Smooth muscle cell (in vitro differentiated cells): Measurements from ENCODE around the gene NF1. TPM values are rescaled to one million over a fixed set of nuclear protein-coding genes. Genes with fewer than 3 reads are reported as not detected.

Experiments
- DNase-seq: peaks from one replicate; lab custom pipeline; 2025; ENCODE audit not compliant: unreplicated experiment; lab: John Stamatoyannopoulos, UW
- H2AFZ ChIP-seq: fragments of 200-600 bp; sonication (generic); 2 replicates; pipeline ENCODE4 v1.6.0; 2016; ENCODE audit warnings: antibody characterized with exemption, low read depth, mild to moderate bottlenecking
- H3F3A ChIP-seq: fragments of 200-600 bp; sonication (generic); 2 replicates; pipeline ENCODE4 v1.6.0; 2017; ENCODE audit warnings: antibody characterized with exemption, low read depth
- H3K27ac ChIP-seq: fragments of 200-600 bp; sonication (generic); 2 replicates; pipeline ENCODE4 v1.5.1; 2016; ENCODE audit warnings: low read depth, mild to moderate bottlenecking
- H3K27me3 ChIP-seq: fragments of 200-600 bp; sonication (generic); 2 replicates; pipeline ENCODE4 v1.6.1; 2016; ENCODE audit warnings: low read depth, mild to moderate bottlenecking
- H3K36me3 ChIP-seq: fragments of 200-600 bp; sonication (generic); 2 replicates; pipeline ENCODE4 v1.5.1; 2016; ENCODE audit warnings: low read depth
- H3K4me1 ChIP-seq: fragments of 200-600 bp; sonication (generic); 2 replicates; pipeline ENCODE4 v1.5.1; 2016; ENCODE audit warnings: low read depth
- H3K4me2 ChIP-seq: fragments of 200-600 bp; sonication (generic); 2 replicates; pipeline ENCODE4 v1.6.0; 2016; ENCODE audit warnings: mild to moderate bottlenecking
- H3K4me3 ChIP-seq: fragments of 200-600 bp; sonication (generic); 2 replicates; pipeline ENCODE4 v1.5.1; 2016; ENCODE audit warnings: mild to moderate bottlenecking
- H3K79me2 ChIP-seq: fragments of 200-600 bp; sonication (generic); 2 replicates; pipeline ENCODE4 v1.6.0; 2016; ENCODE audit warnings: low read depth, mild to moderate bottlenecking
- H3K9ac ChIP-seq: fragments of 200-600 bp; sonication (generic); 2 replicates; pipeline ENCODE4 v1.6.0; 2016; ENCODE audit warnings: low read depth
- H3K9me3 ChIP-seq: fragments of 200-600 bp; sonication (generic); replicated peaks from 2 replicates; pipeline ENCODE4 v1.5.1; 2016; ENCODE audit warnings: low read depth
- H4K20me1 ChIP-seq: fragments of 200-600 bp; sonication (generic); 2 replicates; pipeline ENCODE4 v1.6.0; 2016; ENCODE audit warnings: low read depth
- WGBS: methylation state at CpG from one replicate; pipeline ENCODE4 v1.1.7; 2016; ENCODE audit warnings: low lambda C conversion rate; 5-methylcytosine and 5-hydroxymethylcytosine counted together
- polyA plus RNA-seq: library from polyadenylated mRNA; unstranded; fragments of >200 nt; fragmentation: Nextera tagmentation; extraction: Ambion mirVana; gene quantifications from 2 replicates; pipeline ENCODE4 v1.2.1, GENCODE V29; 2016
- total RNA-seq: library from RNA; depleted of rRNA; stranded (reverse); fragments of >200 nt; gene quantifications from 2 replicates; pipeline ENCODE4 v1.2.3, GENCODE V29; 2014
- TF ChIP-seq, protein P1 (sequence below): fragments of 200-600 bp; sonication (generic); IDR thresholded peaks from 2 replicates; pipeline ENCODE4 v1.5.1; 2017; ENCODE audit warnings: borderline replicate concordance, mild to moderate bottlenecking, antibody characterized with exemption; ENCODE audit not compliant: insufficient read depth, poor library complexity, severe bottlenecking

The NF1 gene
- total and polyA plus RNA-seq, 2 experiments from 2014 or later: 7.6 to 74.3 TPM

DNA sequence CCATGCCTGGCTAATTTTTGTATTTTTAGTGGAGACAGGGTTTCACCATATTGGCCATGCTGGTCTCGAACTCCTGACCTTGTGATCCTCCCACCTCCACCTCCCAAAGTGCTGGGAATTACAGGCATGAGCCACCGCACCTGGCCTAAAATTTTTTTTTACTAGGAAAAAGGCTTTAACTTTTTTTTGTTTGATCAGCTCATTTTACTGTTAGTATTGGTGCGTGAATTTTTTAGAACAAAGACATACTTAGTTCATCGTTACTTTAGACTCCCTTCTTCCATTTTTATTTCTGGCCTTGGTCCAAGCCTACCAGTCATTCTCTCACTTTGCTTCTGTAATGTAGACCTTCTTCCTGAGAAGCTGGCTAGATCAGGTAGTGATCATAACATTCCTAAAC, 271.3 kb downstream of the NF1 start:
- Histone ChIP-seq H3K9ac (no peak overlapping the region), H3K36me3 (peaks cover 14% of the 10 kb centered on the region), H3K4me3 (no peak overlapping the region), H3K27me3 (no peaks in the 10 kb centered on the region), H3F3A (peaks cover 8% of the 10 kb centered on the region), H3K79me2 (no peaks in the 10 kb centered on the region), H3K4me2 (no peak overlapping the region), H4K20me1 (peaks cover 7% of the 10 kb centered on the region), H3K9me3 (no peaks in the 10 kb centered on the region), H3K4me1 (no peaks in the 10 kb centered on the region), H3K27ac (no peak overlapping the region), H2AFZ (no peak overlapping the region)
- TF ChIP-seq, protein P1, sequence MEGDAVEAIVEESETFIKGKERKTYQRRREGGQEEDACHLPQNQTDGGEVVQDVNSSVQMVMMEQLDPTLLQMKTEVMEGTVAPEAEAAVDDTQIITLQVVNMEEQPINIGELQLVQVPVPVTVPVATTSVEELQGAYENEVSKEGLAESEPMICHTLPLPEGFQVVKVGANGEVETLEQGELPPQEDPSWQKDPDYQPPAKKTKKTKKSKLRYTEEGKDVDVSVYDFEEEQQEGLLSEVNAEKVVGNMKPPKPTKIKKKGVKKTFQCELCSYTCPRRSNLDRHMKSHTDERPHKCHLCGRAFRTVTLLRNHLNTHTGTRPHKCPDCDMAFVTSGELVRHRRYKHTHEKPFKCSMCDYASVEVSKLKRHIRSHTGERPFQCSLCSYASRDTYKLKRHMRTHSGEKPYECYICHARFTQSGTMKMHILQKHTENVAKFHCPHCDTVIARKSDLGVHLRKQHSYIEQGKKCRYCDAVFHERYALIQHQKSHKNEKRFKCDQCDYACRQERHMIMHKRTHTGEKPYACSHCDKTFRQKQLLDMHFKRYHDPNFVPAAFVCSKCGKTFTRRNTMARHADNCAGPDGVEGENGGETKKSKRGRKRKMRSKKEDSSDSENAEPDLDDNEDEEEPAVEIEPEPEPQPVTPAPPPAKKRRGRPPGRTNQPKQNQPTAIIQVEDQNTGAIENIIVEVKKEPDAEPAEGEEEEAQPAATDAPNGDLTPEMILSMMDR: no peak
- 100% methylated on average over 4 of the region's 4 CpGs for WGBS
- DNase-seq: no peak

DNA sequence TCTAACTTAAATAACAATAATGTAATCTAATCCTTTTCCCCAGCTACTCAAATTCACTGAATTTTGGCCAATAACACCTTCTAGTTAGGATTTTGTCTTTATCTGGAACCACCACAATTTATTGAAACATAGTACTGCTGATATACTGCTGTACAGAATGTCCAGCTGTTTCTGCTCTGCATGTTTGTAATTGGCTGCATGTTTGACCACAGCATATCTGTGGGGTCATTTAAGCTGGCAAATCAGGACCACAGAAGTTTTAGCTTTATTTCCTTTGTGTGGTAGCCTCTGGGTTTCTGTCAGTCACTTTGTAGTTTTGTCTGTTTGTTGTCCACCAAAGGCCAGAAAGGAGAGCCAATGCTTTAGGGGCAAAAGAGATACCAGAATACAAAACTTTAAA, 274.5 kb downstream of the NF1 start:
- no peak for DNase-seq
- no peak overlapping the region for H2AFZ ChIP-seq
- H3K79me2 ChIP-seq: no peaks in the 10 kb centered on the region
- H3K4me3 ChIP-seq: no peak overlapping the region
- no peaks in the 10 kb centered on the region for H3K4me1 ChIP-seq
- peaks cover 4% of the 10 kb centered on the region for H3K36me3 ChIP-seq
- H3K27ac ChIP-seq: no peak overlapping the region
- no peaks in the 10 kb centered on the region for H3K9me3 ChIP-seq
- H3K27me3 ChIP-seq: no peaks in the 10 kb centered on the region
- H3K9ac ChIP-seq: no peak overlapping the region
- TF ChIP-seq, protein P1: no peak
- H3F3A ChIP-seq: peaks cover 8% of the 10 kb centered on the region
- no peak overlapping the region for H3K4me2 ChIP-seq
- peaks cover 7% of the 10 kb centered on the region for H4K20me1 ChIP-seq

DNA sequence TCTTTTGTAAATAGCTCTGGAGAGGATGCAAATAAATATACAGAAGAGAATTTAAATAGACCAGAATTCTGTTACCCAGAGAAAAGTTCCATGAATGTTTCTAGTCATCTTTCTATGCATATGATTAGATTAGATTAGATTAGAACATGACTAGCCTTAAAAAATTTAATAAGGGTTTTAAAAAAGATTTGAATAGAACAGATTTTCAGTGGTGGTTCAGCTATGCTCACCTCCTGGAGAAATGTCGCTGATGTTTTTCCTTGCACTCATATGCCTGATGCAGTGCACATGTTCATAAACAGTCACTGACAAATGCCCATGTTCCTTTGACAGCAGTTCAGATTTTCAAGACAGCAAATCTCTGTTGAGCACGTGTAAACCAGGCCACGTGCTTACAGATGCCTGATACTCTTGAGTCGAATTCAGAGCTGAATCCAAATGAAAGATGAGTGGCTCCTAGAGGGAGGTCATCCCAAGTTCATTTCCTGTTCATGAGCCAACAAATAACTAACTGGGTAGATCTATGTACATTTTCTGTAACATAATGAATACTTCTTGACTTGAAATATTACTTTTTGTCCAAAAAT, 276.8 kb downstream of the NF1 start:
- Histone ChIP-seq H3K9ac (no peak overlapping the region), H3K4me2 (no peak overlapping the region), H3K9me3 (no peaks in the 10 kb centered on the region), H3K79me2 (no peaks in the 10 kb centered on the region), H2AFZ (no peak overlapping the region), H3F3A (peaks cover 8% of the 10 kb centered on the region), H3K27ac (no peak overlapping the region), H3K4me3 (no peak overlapping the region), H3K27me3 (no peaks in the 10 kb centered on the region), H3K4me1 (no peaks in the 10 kb centered on the region), H3K36me3 (no peaks in the 10 kb centered on the region), H4K20me1 (peaks cover 7% of the 10 kb centered on the region)
- DNase-seq: no peak
- 87% methylated on average over 4 of the region's 4 CpGs for WGBS
- TF ChIP-seq, protein P1: no peak
